Neural cell (in vitro differentiated cells): ENCODE data around the gene MAD1L1.

Experiments used
- CTCF ChIP-seq: fragments of 450-650 bp; IDR thresholded peaks from 2 replicates; pipeline ENCODE4 v1.5.1; 2014; ENCODE audit warnings: antibody characterized with exemption, mild to moderate bottlenecking, moderate library complexity; ENCODE audit not compliant: poor library complexity, severe bottlenecking
- EP300 ChIP-seq: fragments of 450-650 bp; conservative IDR thresholded peaks from 2 replicates; pipeline ENCODE4 v1.6.1; 2014; ENCODE audit warnings: antibody characterized with exemption, mild to moderate bottlenecking, moderate library complexity; ENCODE audit not compliant: poor library complexity, severe bottlenecking
- EZH2 ChIP-seq: fragments of 200-600, 300-800 bp; shearing (Covaris generic), sonication (generic); IDR thresholded peaks from 2 replicates; pipeline ENCODE4 v1.6.1; 2014; ENCODE audit warnings: antibody characterized with exemption, low read length, borderline replicate concordance, mild to moderate bottlenecking; ENCODE audit not compliant: insufficient read depth, poor library complexity, severe bottlenecking
- MXI1 ChIP-seq: fragments of 450-650 bp; conservative IDR thresholded peaks from 2 replicates; pipeline ENCODE4 v1.6.1; 2014; ENCODE audit warnings: antibody characterized with exemption, mild to moderate bottlenecking; ENCODE audit not compliant: poor library complexity, severe bottlenecking
- POLR2AphosphoS5 ChIP-seq: IDR thresholded peaks from 2 replicates; pipeline ENCODE4 v1.6.1; 2012
- SMC3 ChIP-seq: fragments of 450-650 bp; conservative IDR thresholded peaks from 2 replicates; pipeline ENCODE4 v1.6.1; 2014; ENCODE audit warnings: antibody characterized with exemption, mild to moderate bottlenecking, moderate library complexity; ENCODE audit not compliant: poor library complexity
- TAF1 ChIP-seq: IDR thresholded peaks from 2 replicates; pipeline ENCODE4 v1.6.1; 2012; ENCODE audit warnings: low read depth

- TF ChIP-seq CTCF (no peak), EZH2 (no peak), POLR2AphosphoS5 (no peak), EP300 (no peak), MXI1 (no peak), TAF1 (no peak), SMC3 (no peak)
Observed at GRCh38 chr7:1787241-1787640, 445.5 kb downstream of the MAD1L1 start.
